Measurements from ENCODE around the gene ST6GALNAC5.
"Not testable (repeated sequence)": the region's sequence is repeated elsewhere in the genome, so short reads cannot be mapped to it uniquely, and the experiment has no call there.

ST6GALNAC5 gene

DNA sequence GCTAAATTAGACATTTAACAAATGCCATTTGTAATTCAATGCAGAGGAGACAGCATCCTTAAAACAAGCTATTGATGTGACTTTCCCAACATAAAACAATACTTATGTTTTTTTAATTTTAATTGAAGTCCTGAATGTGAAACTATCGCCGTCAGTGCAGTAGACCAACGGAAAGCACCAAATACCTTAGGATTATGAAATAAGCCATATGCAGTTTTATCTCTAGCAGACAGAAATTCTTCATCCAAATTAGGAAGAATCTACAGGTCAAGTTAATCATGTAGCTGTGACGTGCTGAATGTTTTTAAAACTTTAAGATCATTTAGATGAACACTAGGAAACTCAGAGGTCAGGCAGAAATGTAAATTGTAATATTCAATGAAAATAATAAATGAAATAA lies 714 bp upstream of the ST6GALNAC5 start:
- no peak for DNase-seq

DNA sequence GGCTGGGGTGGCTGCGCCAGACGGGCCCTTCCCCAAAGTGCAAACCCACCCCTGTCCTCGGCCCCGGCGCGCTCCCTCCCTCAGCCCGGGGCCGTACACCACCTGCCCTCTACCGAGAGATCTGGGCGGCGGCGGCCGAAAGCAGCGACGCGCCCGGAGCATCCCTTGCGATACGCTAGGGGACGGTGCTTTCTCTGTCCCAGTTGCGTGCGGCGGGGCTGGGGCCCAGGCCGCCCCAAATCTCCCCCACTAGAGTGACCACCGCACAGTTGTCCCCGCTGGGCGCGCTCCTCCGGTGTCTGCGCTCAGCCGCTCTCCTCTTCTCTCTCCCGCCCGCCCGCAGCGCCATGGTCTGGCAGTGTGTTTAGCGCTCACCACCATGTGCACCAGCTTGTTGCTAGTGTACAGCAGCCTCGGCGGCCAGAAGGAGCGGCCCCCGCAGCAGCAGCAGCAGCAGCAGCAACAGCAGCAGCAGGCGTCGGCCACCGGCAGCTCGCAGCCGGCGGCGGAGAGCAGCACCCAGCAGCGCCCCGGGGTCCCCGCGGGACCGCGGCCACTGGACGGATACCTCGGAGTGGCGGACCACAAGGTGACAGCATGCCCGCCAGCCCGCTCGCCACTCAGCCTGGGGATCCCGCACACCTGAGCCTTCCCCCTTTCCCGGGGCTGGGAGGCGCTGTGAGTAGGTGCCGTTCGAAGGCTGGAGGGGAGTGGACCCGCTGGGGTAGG lies 1.0 kb downstream of the ST6GALNAC5 start:
- peak in 38 of 56 donors; percentile 7 to 65 (median 30) for DNase-seq

DNA sequence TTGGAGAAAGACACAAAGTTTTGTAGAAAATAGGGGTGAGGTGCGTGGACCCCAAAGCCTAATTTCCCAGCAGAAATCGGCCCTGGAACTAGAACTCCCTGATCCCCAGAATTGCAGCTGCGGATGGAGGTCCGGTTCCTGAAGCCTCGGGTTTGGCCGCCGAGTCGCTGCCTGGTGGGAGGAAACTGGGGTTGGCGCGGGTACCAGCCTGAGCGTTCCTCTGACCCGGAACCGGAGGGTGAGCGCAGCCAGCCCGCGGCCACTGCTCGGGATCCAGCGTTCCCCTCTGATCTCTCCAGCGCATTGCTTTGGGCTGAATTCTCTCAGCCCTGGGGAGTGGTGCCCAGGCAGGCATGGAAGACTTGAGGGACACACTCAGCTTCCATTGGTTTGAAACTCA lies 1.6 kb downstream of the ST6GALNAC5 start:
- DNase-seq: peak in 9 of 56 donors; percentile 2 to 23 (median 10)

DNA sequence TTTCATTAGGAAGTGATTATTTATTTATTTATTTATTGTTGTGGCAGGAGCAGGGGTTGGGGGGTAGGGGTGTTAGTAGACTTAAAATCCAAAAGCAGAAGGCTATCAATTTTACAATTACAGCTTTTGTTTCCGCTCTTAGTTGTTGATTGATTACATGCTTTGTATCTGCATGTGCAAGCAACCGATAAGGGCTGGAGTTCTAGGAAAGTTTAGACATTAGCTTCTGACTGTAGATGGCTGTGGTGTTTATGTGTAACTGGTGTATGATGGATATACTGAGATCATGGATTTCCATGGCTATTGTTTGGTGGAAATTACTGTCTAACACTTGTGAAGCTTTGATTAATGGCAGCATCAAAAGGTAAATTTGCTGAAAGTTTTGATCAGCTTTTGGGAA lies 2.8 kb downstream of the ST6GALNAC5 start:
- DNase-seq: no peak

DNA sequence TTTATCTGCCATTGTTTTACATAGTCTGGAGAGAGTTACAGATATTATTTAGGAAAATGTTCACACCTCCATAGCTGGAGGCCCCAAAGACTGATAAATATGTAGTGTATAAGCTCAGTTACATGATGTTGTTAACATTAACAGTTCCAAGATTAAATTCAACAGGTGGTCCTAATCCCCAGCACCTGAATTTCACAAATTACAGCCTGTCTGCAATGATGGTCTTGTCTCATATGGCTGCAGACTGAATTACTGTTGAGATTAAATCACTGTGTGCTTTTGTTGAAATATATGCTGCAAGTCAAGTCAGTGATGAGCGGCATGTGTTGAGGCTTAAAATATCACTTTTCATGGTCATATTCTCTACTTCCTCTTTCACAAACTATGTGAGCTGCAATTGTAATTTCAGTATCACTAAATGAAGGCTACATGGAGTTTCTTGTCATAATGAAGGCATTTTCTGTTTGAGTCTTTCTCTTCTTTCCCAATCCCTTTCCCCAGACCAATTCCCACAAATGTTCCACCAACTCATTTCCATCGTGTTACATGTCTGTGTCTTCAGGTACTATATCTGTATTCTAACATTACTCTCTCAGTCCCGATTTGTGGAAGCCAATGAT lies 4.2 kb downstream of the ST6GALNAC5 start:
- no peak for DNase-seq

DNA sequence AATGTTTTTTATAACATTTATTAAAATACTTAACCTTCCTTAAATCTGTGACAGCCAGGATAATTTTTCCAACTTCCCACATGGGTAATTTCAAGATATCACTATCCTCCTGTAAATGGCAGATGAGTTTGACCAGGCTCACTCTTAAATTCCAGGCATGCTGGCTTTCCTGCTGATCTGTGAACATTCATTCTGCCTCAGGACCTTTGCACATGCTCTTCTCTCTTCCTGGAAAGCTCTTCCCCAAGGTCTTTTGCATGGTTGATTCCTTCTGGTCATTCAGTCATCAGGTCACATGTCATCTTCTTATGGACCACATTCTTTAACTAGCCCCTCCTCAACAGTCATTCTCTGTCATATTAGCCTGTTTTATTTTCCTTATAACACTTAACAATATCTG lies 5.7 kb downstream of the ST6GALNAC5 start:
- DNase-seq: no peak

DNA sequence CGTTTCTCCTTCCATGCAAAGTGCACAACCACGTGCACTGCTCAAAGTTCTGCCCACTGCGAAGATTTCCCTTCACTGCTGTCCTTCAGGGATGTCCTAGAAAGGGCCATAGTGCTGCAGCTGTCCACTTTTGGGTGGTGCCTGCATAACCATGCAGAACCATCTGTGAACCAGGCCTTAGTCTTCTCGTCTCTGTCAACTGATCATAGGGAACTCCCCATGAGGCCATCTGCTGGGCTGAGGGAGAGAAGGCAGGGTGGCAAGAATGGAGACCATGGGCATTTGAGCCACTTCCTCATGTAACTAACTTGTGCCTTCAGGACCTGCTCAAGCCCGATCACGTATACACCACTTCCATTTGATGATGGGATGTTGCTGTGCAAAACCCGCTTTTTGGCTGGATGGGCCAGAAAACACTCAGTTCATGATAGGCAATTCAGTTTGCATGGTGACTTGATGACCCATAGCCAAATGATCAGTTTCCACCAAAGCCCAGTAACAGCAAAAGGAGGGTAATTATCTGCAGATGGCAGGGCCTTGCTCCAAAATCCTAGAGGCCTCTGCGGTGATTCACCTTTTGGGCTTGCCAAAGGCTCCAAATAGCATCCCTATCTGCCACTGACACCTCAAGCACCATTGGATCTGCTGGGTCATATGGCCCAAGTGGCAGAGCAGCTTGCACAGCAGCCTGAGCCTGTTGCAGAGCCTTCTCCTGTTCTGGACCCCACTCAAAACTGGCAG lies 9.5 kb downstream of the ST6GALNAC5 start:
- DNase-seq: no peak

DNA sequence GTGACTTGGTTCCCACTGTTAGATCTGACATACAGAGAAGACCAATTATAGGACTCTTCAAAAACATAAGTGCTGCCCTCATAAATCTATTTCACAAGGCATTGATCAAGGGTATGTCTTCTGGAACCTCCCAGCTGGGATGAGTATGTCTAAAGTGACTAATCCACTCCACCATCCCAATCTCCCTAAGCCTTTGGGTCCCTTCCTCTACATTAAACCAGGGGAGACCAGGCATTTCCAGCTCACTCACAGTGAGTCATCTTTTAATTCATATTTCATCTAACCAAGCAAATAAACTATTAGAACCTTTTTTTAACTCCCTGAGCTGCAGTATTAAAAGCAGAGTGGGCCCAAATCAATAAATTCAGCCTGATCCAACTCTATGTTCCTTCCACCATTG lies 11.7 kb downstream of the ST6GALNAC5 start:
- DNase-seq: not testable (repeated sequence)

DNA sequence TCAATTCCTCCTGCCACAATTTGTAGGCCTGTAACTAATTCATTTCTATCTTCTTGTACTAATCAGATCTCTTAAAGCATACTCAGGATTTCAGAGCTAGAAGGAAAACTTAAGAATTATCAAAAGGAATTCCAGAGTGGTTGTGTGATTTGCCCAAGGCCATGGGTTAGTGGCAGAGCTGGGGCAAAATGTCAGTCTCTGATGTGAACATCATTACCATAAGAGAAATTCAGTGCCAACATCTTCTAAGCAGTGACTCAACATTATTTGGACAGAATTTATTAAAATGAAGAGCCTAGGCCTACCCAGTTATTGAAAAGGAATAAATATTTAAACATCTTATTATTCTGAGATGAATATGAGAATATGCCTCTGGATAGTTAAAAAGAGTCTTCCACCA lies 14.5 kb downstream of the ST6GALNAC5 start:
- DNase-seq: no peak

DNA sequence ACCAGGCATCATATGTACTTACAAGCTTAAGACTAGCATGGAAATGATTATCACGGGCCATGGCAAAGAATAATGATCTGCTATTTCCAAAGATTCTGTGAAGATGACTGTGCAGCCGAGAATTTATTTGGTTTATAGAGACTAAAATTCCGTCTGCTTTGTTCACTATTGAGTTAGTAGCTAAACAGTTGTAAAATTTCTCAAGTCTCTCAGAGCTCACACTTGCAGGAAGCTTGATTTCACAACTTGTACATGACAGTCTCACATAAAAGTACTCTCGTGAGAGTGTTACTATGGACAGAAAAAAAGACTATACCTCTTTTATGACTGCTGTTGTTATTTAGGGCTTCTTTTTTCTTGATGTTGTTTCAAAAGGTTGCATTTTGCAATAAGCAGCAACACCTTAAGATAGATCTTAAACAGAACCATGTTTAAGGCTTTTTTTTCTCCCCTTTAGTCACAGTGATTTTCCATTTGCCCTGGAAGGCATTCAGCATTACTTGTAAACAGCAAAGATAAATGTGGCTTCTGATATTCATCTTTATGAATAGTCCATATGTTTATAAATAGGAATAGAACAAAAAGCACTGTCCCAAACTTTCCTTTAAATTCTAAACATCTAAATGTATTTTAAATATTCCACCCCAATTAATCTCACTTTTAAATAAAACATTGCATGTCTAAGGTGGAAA lies 24.8 kb downstream of the ST6GALNAC5 start:
- DNase-seq: no peak

DNA sequence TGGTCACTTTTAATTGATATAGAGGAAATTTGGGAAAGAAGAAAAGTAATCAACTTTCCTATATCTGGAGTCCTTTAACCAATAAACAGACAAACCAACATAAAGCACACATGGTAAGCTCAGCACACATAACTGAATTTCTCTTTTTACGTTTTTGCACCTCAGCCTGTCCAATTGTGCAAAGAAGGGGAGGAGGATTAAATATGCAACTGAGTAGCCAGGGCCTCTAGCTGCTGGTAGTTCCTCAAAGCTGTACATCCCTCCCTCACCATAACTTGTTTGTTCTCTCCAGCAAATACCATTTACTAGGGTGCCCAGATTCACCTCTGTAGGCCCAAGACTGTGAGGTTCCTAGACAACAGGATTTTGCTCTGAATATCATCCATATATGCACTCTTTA lies 25.4 kb downstream of the ST6GALNAC5 start:
- no peak for DNase-seq

DNA sequence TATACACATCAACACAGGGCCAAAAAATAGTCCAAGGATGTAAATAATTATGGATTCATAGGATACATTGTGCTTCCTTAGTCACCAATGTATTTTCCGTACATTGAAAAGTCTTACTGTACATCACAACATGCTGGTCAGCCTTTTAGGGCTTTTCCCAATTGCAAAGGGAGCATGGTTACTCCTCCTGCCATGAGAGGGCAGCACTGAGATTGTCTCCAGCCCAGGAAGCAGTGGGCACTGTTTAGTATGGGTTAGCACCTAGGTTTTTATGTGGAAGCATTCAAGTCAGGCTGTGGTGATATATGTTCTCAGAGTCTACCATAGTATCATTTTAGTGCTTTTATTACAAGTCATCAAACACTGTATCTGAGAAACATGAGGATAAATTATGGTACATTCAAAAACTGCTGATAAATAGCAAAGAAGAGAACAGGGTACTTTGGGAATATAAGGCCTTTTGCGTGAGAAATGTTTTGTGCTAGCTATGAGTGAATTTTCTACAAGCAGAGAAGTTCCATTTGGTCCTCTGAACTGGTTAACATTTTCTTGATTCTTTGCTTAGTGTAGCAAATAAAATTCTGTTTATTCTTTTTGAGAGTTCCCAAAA lies 34.0 kb downstream of the ST6GALNAC5 start:
- peak in 6 of 56 donors; percentile 4 to 28 (median 8) for DNase-seq

DNA sequence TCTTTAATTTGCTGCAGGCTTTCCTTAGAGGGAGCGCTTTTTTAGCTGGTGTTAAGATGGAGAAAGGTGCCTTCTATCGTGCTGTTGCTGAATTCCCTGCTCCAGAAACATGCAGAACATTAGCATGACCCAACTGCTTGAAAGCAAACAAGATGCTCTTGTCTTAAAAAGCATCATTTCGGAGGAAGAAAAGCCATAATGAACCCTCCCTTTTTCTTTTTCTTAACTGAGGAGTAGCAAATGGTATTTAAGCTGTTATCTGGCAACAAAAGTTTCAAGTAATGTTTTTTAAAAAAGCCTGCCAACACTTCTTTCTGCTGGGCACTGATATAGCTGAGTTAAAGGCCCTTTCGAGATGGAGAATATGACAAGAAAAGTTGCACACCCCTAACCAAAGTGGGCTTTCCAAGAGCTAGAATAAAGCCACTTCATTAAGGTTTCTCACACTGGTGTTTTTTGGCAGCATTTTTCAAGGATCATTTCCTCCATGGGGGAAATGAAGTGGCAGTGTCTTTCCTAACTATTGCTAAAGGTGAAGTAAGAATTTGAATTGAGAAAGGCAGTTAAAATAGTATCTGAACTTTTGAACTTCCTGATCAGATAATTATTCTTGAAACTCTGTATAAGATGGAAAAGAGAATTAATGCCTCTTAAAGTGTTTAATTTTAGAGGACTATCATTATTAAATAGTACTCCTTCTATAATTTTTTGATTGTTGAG lies 38.8 kb downstream of the ST6GALNAC5 start:
- DNase-seq: no peak

DNA sequence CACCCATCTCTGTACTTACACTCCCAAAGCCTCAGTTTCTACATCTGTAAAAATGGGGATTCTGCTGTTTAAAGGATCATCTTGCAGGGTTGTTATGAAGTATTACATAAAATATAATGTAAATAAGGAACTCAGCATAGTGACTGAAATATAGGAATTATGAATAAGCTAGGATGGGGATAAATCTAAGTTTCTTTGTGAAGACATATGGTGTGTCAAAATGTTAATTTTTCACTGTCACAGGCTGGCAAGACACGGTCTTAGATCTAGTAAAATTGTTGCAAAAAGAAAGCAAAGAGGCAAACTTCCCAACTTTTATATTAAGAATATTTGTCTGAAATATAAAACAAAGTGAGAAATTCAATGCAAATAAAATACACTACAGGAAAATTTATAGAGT lies 42.0 kb downstream of the ST6GALNAC5 start:
- DNase-seq: no peak

DNA sequence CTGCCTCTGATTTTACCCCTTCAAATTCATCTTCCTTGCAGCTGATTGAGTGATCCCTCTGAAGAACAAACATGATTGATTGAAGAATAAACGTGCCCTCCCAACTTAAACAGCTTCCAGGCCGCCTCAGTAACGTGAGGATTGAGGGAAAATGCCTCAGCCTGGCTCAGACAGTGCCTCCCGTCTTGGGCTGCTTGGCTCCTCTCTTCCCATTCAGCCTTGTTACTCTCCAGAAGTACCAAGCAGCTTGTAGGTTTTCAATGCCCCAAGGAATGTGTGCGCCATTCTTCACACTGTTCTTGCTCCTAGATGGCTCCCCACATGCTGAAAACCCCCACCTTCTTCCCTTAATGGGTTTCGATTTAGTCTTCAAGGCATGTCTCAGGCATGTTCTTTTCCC lies 51.8 kb downstream of the ST6GALNAC5 start:
- no peak for DNase-seq

DNA sequence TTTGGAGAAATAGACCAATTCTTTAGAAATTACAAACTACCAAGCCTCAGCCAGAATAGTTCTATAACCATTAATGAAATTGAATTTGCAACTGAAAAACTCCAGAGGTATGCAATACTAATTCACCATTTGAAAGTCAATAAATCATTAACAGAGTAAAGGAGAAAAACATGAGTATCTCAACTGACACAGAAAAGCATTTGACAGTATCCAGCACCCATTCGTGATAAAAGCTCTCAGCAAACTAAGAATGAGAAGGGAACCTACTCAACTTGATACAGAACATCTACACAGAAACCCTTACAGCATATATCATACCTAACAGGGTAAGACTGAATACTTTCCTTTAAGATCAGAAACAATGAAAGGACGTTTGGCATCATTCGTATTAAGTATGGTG lies 54.3 kb downstream of the ST6GALNAC5 start:
- no peak for DNase-seq

DNA sequence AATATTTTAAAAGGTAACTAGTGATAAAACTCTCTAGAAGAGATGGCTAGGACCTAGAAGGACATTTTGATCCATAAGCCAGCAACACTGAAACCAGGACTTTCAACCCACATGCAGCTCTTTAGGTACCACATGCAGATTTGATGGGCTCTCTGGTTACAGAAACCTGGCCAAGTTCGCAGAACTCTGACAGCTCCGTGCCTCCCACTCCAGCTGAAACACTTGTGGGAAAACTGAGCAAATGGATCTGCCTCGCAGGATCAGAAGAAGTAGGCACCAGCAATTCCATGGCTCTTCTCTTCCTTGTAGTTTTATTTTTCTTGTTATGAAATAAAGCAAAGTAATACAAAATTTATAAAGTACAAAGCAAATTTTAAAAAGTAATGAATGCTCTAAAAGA lies 58.5 kb downstream of the ST6GALNAC5 start:
- no peak for DNase-seq

DNA sequence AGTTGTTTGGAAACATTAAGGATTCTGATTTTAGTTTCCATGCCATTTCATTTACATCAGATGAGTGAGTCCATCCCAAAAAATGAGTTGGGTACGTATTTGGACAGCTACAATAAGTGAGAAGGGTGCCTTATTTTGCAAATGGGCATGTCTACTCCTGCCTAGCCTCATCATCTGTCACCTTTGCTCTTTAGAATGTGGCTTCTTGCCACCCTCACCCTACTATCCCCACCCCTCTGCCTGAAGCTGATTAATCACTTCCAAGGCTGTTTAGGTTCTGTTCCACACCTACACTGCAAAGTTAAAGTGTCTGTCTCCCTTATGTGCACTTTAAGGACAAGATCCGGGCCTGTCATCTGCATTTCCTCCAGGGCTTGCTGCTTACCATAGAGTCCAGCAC lies 61.2 kb downstream of the ST6GALNAC5 start:
- DNase-seq: no peak

DNA sequence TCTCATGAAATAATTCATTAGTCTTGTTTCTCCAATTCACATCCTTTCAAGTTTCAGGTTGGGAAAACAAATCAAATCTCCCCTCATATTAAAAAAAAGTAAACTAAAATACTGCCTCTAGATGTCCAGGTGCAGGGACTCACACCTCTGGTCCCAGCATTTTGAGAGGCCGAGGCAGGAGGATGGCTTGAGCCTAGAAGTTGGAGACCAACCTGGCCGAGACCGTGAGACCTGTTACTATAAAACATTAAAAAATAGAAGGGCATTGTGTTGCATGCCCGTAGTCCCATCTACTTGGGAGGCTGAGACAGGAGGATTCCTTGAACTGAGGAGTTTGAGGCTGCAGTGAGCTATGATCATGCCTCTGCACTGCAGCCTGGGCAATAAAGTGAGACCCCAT lies 61.9 kb downstream of the ST6GALNAC5 start:
- no peak for DNase-seq

DNA sequence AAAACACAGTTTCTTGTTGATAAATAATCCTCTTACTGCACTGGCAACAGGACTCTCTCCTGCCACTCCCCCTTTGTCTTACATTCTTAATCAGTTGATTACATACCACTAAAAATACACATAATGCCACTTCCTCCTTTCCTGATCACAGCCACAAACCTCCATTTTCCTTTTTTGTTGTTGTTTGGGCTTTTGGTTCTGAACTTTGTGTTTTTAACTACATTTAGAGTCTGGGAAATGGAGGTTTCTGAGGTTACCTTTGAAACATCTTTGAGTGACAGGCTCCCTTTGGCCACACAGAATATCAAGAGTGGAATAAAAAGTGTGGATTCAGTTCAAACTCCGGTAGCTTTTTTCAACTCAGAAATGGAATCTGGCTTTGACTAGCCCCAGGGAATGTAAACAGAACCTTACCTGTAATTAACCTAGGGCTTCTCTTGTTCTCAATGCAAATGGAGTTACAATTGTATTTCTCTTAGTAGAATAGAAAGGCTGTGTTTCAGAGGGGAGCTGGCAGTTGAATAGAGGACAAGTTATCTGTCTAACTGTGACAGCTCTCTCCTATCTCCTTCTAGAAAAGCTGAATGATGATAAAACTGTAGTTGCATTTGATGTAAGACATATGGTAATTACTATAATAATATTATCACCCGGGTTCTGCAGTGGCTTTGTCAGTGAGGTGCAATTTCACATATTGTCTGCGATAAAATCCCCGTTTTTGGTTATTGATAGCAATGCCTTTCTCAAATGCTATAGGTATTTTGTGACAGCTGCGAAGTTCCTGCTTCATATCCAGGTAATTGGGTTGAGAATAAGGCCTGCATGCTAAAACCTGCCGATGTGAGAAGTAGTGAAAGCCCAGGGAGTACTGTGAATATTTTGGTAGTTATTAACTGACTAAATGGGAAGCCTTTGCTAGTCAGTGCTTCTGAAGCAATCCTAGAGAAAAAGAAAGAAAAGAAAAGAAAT lies 66.9 kb downstream of the ST6GALNAC5 start:
- DNase-seq: no peak
